Hepatocyte (in vitro differentiated cells): Measurements from ENCODE around the gene DPP10. TPM values are rescaled to one million over a fixed set of nuclear protein-coding genes. Genes with fewer than 3 reads are reported as not detected.

ENCODE experiments used
- DNase-seq: peaks from one replicate; pipeline ENCODE4 v3.0.0-alpha.2; 2016; ENCODE audit warnings: low spot score
- H2AFZ ChIP-seq: fragments of 200-600 bp; sonication (generic); 2 replicates; pipeline ENCODE4 v1.6.0; 2016; ENCODE audit warnings: antibody characterized with exemption, mild to moderate bottlenecking
- H3K27ac ChIP-seq: fragments of 200-600 bp; sonication (generic); 2 replicates; pipeline ENCODE4 v1.5.1; 2016; ENCODE audit warnings: mild to moderate bottlenecking
- H3K27me3 ChIP-seq: fragments of 200-600 bp; sonication (generic); 2 replicates; pipeline ENCODE4 v1.6.1; 2016
- H3K36me3 ChIP-seq: fragments of 200-600 bp; sonication (generic); replicated peaks from 2 replicates; pipeline ENCODE4 v1.5.1; 2016; ENCODE audit warnings: low read depth; ENCODE audit not compliant: insufficient read depth
- H3K4me1 ChIP-seq: fragments of 200-600 bp; sonication (generic); 2 replicates; pipeline ENCODE4 v1.5.1; 2016; ENCODE audit warnings: mild to moderate bottlenecking, moderate library complexity; ENCODE audit not compliant: insufficient read depth
- H3K4me2 ChIP-seq: fragments of 200-600 bp; sonication (generic); 2 replicates; pipeline ENCODE4 v1.6.0; 2016
- H3K4me3 ChIP-seq: fragments of 200-600 bp; sonication (generic); 2 replicates; pipeline ENCODE4 v1.5.1; 2016; ENCODE audit warnings: mild to moderate bottlenecking
- H3K79me2 ChIP-seq: fragments of 200-600 bp; sonication (generic); 2 replicates; pipeline ENCODE4 v1.6.0; 2017; ENCODE audit warnings: mild to moderate bottlenecking
- H3K9me2 ChIP-seq: fragments of 200-600 bp; sonication (generic); replicated peaks from 2 replicates; pipeline ENCODE4 v1.6.0; 2017; ENCODE audit warnings: mild to moderate bottlenecking; ENCODE audit not compliant: insufficient read depth
- H3K9me3 ChIP-seq: fragments of 200-600 bp; sonication (generic); 2 replicates; pipeline ENCODE4 v1.5.1; 2016; ENCODE audit warnings: low read depth, mild to moderate bottlenecking
- H4K20me1 ChIP-seq: fragments of 200-600 bp; sonication (generic); 2 replicates; pipeline ENCODE4 v1.6.0; 2016; ENCODE audit warnings: mild to moderate bottlenecking; ENCODE audit not compliant: insufficient read depth, poor library complexity, severe bottlenecking
- CTCF ChIP-seq: fragments of 200-600 bp; sonication (generic); IDR thresholded peaks from 2 replicates; pipeline ENCODE4 v1.5.1; 2016; ENCODE audit warnings: antibody characterized with exemption, mild to moderate bottlenecking; ENCODE audit not compliant: poor library complexity
- EZH2 ChIP-seq: fragments of 200-600 bp; sonication (generic); IDR thresholded peaks from 2 replicates; pipeline ENCODE4 v1.6.1; 2016; ENCODE audit warnings: antibody characterized with exemption, mild to moderate bottlenecking, borderline replicate concordance
- EZH2phosphoT487 ChIP-seq: fragments of 200-600 bp; sonication (generic); IDR thresholded peaks from one replicate; pipeline ENCODE4 v1.6.1; 2018; ENCODE audit warnings: antibody characterized with exemption, mild to moderate bottlenecking, low read depth, moderate library complexity; ENCODE audit not compliant: unreplicated experiment, severe bottlenecking
- WGBS: methylation state at CpG from one replicate; pipeline ENCODE4 v1.1.6; 2016; ENCODE audit warnings: low lambda C conversion rate; ENCODE audit errors: missing lambda C conversion rate; 5-methylcytosine and 5-hydroxymethylcytosine counted together
- polyA plus RNA-seq: library from polyadenylated mRNA; unstranded; fragments of >200 nt; fragmentation: Nextera tagmentation; extraction: Ambion mirVana; gene quantifications from 2 replicates; pipeline ENCODE4 v1.2.1, GENCODE V29; 2016
- total RNA-seq: library from RNA; depleted of rRNA; stranded (reverse); fragments of >200 nt; gene quantifications from 2 replicates; pipeline ENCODE4 v1.2.3, GENCODE V29; 2014

The DPP10 gene
- total and polyA plus RNA-seq, 2 experiments from 2014 or later, result 5.0 to 15.7 TPM

- Histone ChIP-seq H3K9me3 (no peaks in the 10 kb centered on the region), H3K27ac (no peak overlapping the region), H3K4me1 (no peaks in the 10 kb centered on the region), H3K79me2 (no peaks in the 10 kb centered on the region), H4K20me1 (no peaks in the 10 kb centered on the region), H3K4me3 (no peak overlapping the region), H3K9me2 (no peaks in the 10 kb centered on the region), H2AFZ (no peak overlapping the region), H3K27me3 (no peaks in the 10 kb centered on the region), H3K36me3 (no peaks in the 10 kb centered on the region), H3K4me2 (no peak overlapping the region)
- 69% methylated on average over 2 of the region's 2 CpGs for WGBS
- no peak for DNase-seq
- no peak for TF ChIP-seq EZH2phosphoT487
- TF ChIP-seq EZH2, result no peak
- no peak for TF ChIP-seq CTCF
Observed at GRCh38 chr2:115609978-115610377, 1167.5 kb downstream of the DPP10 start.

GRCh38 chr2:115610888-115611287 is 1168.4 kb downstream of the DPP10 start:
- H2AFZ ChIP-seq, result no peak overlapping the region
- H3K4me3 ChIP-seq, result no peak overlapping the region
- no peaks in the 10 kb centered on the region for H3K27me3 ChIP-seq
- no peak overlapping the region for H3K27ac ChIP-seq
- no peak for DNase-seq
- TF ChIP-seq EZH2phosphoT487 (no peak), EZH2 (no peak), CTCF (no peak)
- no peak overlapping the region for H3K4me2 ChIP-seq
- no peaks in the 10 kb centered on the region for H3K36me3 ChIP-seq
- no peaks in the 10 kb centered on the region for H3K9me3 ChIP-seq
- H3K9me2 ChIP-seq, result no peaks in the 10 kb centered on the region
- no peaks in the 10 kb centered on the region for H3K4me1 ChIP-seq
- H4K20me1 ChIP-seq, result no peaks in the 10 kb centered on the region
- 99% methylated on average over 3 of the region's 3 CpGs for WGBS
- no peaks in the 10 kb centered on the region for H3K79me2 ChIP-seq

GRCh38 chr2:115624332-115624731 is 1181.9 kb downstream of the DPP10 start:
- H3K79me2 ChIP-seq, result no peaks in the 10 kb centered on the region
- 67% methylated on average over 4 of the region's 4 CpGs for WGBS
- no peak overlapping the region for H3K4me2 ChIP-seq

More at GRCh38 chr2:115624332-115624731, 1181.9 kb downstream of the DPP10 start:
- DNase-seq, result no peak
- Histone ChIP-seq H3K4me3 (no peak overlapping the region), H3K27me3 (no peaks in the 10 kb centered on the region), H3K4me1 (no peaks in the 10 kb centered on the region), H2AFZ (no peak overlapping the region), H3K9me3 (no peaks in the 10 kb centered on the region), H4K20me1 (no peaks in the 10 kb centered on the region), H3K9me2 (no peaks in the 10 kb centered on the region), H3K27ac (no peak overlapping the region), H3K36me3 (no peaks in the 10 kb centered on the region)
- TF ChIP-seq EZH2 (no peak), EZH2phosphoT487 (no peak), CTCF (no peak)
